Gastroesophageal sphincter (tissue), 4 donors: ENCODE measurements around the gene ZNF507. TPM values are rescaled to one million over a fixed set of nuclear protein-coding genes. Genes with fewer than 3 reads are reported as not detected.

Experiments
- ATAC-seq: fragments of 150-250 bp; one replicate; pipeline ENCODE4 v1.9.1; 2016; ENCODE audit warnings: mild to moderate bottlenecking, moderate library complexity
- H3K27ac ChIP-seq, 4 donors: fragments of 200-600 bp; sonication (generic) in 3 of 4; 1 replicate in 3 of 4; 2 replicates in 1 of 4; pipeline ENCODE4 v1.5.1; 2016 to 2019
- H3K27me3 ChIP-seq: fragments of 200-600 bp; sonication (generic); one replicate; pipeline ENCODE4 v1.5.1; 2019
- H3K36me3 ChIP-seq, 2 donors: fragments of 200-600 bp; sonication (generic); one replicate each; pipeline ENCODE4 v1.5.1; 2019; ENCODE audit warnings: control low read depth in 1 of 2
- H3K4me1 ChIP-seq, 3 donors: fragments of 200-600 bp; sonication (generic); 1 replicate in 2 of 3; 2 replicates in 1 of 3; pipeline ENCODE4 v1.5.1; 2016 to 2019; ENCODE audit warnings: control low read depth in 2 of 3
- H3K4me3 ChIP-seq, 2 donors: fragments of 200-600 bp; sonication (generic); one replicate each; pipeline ENCODE4 v1.5.1; 2019; ENCODE audit warnings: mild to moderate bottlenecking in 1 of 2, moderate library complexity in 1 of 2
- H3K9me3 ChIP-seq, 3 donors: fragments of 200-600 bp; sonication (generic); one replicate each; pipeline ENCODE4 v1.5.1; 2017 to 2019; ENCODE audit warnings: control low read depth in 2 of 3
- CTCF ChIP-seq, 4 experiments: fragments of 200-600 bp in 2 of 4; fragments of 450-650 bp in 2 of 4; sonication (generic) in 1 of 4; IDR thresholded peaks; one replicate each; pipeline ENCODE4 v1.5.1; 2017 to 2019; ENCODE audit warnings: antibody characterized with exemption in 4 of 4, mild to moderate bottlenecking in 2 of 4, moderate library complexity in 2 of 4
- EP300 ChIP-seq: sonication (generic); formaldehyde crosslinking; IDR thresholded peaks from one replicate; pipeline ENCODE4 v1.6.1; 2017; ENCODE audit warnings: antibody characterized with exemption, mild to moderate bottlenecking
- POLR2A ChIP-seq, 2 donors: fragments of 450-650 bp; IDR thresholded peaks; one replicate each; pipeline ENCODE4 v1.6.1; 2017; ENCODE audit warnings: antibody characterized with exemption in 2 of 2, mild to moderate bottlenecking in 2 of 2, moderate library complexity in 1 of 2
- POLR2AphosphoS5 ChIP-seq: sonication (generic); formaldehyde crosslinking; IDR thresholded peaks from one replicate; pipeline ENCODE4 v1.6.1; 2017; ENCODE audit warnings: antibody characterized with exemption
- WGBS, 2 donors: methylation state at CpG; one replicate each; pipeline ENCODE4 v1.1.5; 2018; ENCODE audit warnings: low coverage in 1 of 2; 5-methylcytosine and 5-hydroxymethylcytosine counted together
- total RNA-seq, 4 donors: library from RNA; depleted of rRNA; stranded (reverse); fragments of >200 nt; gene quantifications; one replicate each; pipeline ENCODE4 v1.1.0, GENCODE V29; 2016

The ZNF507 gene
- total RNA-seq, 4 donors from 2014 or later = 13.9 to 28.8 (median 22.3) TPM

GRCh38 chr19:32388393-32388855 lies 43.0 kb downstream of the ZNF507 start:
- no peak for ATAC-seq
- TF ChIP-seq POLR2A (IDR thresholded peaks at IDR 0.05) (no peak), CTCF (IDR thresholded peaks at IDR 0.05) (no peak), EP300 (no peak), POLR2AphosphoS5 (no peak)
- WGBS, 2 donors = 89 to 100% methylated on average over 1 to 3 of the region's 3 CpGs

GRCh38 chr19:32392901-32393300 lies 47.5 kb downstream of the ZNF507 start:
- no peak for ATAC-seq
- Histone ChIP-seq H3K4me1 (no peaks in the 10 kb centered on the region), H3K36me3 (peaks cover 0 to 3% of the 10 kb centered on the region in 2 donors), H3K9me3 (no peaks in the 10 kb centered on the region), H3K4me3 (no peak overlapping the region), H3K27ac (no peak overlapping the region), H3K27me3 (no peaks in the 10 kb centered on the region)
- no peak for TF ChIP-seq EP300
- no peak for TF ChIP-seq POLR2A (IDR thresholded peaks at IDR 0.05)
- no peak for TF ChIP-seq POLR2AphosphoS5
- TF ChIP-seq CTCF (IDR thresholded peaks at IDR 0.05) = no peak
- 72 to 86% methylated on average over 2 to 3 of the region's 3 CpGs for WGBS, 2 donors

More at GRCh38 chr19:32388393-32388855, 43.0 kb downstream of the ZNF507 start:
- Histone ChIP-seq H3K27me3 (no peaks in the 10 kb centered on the region), H3K4me1 (no peaks in the 10 kb centered on the region), H3K9me3 (no peaks in the 10 kb centered on the region), H3K4me3 (no peak overlapping the region), H3K36me3 (peaks cover 0 to 25% of the 10 kb centered on the region in 2 donors), H3K27ac (no peak overlapping the region)

GRCh38 chr19:32396046-32396652 lies 50.7 kb downstream of the ZNF507 start:
- Histone ChIP-seq H3K27me3 (no peaks in the 10 kb centered on the region), H3K9me3 (no peaks in the 10 kb centered on the region), H3K4me3 (no peak overlapping the region), H3K27ac (no peak overlapping the region), H3K36me3 (peaks cover 0 to 3% of the 10 kb centered on the region in 2 donors), H3K4me1 (no peaks in the 10 kb centered on the region)
- ATAC-seq = no peak
- WGBS, 2 donors = 80 to 93% methylated on average over 5 to 6 of the region's 6 CpGs
- TF ChIP-seq POLR2AphosphoS5 (no peak), CTCF (IDR thresholded peaks at IDR 0.05) (no peak), POLR2A (IDR thresholded peaks at IDR 0.05) (no peak), EP300 (no peak)

GRCh38 chr19:32397671-32398101 lies 52.3 kb downstream of the ZNF507 start:
- H3K9me3 ChIP-seq = no peaks in the 10 kb centered on the region
- WGBS, 2 donors = 40 to 65% methylated on average over 1 to 2 of the region's 5 CpGs
- H3K36me3 ChIP-seq = peaks cover 0 to 3% of the 10 kb centered on the region in 2 donors
- no peaks in the 10 kb centered on the region for H3K27me3 ChIP-seq
- H3K4me1 ChIP-seq = no peaks in the 10 kb centered on the region
- no peak for ATAC-seq
- no peak overlapping the region for H3K4me3 ChIP-seq
- TF ChIP-seq EP300 (no peak), POLR2A (IDR thresholded peaks at IDR 0.05) (no peak), CTCF (IDR thresholded peaks at IDR 0.05) (no peak), POLR2AphosphoS5 (no peak)
- H3K27ac ChIP-seq = no peak overlapping the region

GRCh38 chr19:32401992-32402391 lies 56.6 kb downstream of the ZNF507 start:
- TF ChIP-seq EP300 (no peak), POLR2AphosphoS5 (no peak), CTCF (IDR thresholded peaks at IDR 0.05) (no peak), POLR2A (IDR thresholded peaks at IDR 0.05) (no peak)
- 78 to 83% methylated on average over 1 of the region's 1 CpG for WGBS, 2 donors
- Histone ChIP-seq H3K4me3 (no peak overlapping the region), H3K27me3 (no peaks in the 10 kb centered on the region), H3K9me3 (no peaks in the 10 kb centered on the region), H3K27ac (no peak overlapping the region), H3K36me3 (peaks cover 0 to 3% of the 10 kb centered on the region in 2 donors), H3K4me1 (peaks cover 0 to 26% (median 5%) of the 10 kb centered on the region in 3 donors)
- ATAC-seq = no peak
